ENCODE results near the gene DDX28.

- TF ChIP-seq POLR2AphosphoS5 (IDR thresholded peaks at IDR 0.05; ENCODE audit: insufficient read depth, low read depth, low read length) (no peak), JUN (IDR thresholded peaks at IDR 0.05; ENCODE audit: borderline replicate concordance, insufficient read depth, insufficient read length, low read depth) (no peak), CTCF (IDR thresholded peaks at IDR 0.05; ENCODE audit: extremely low read depth in 1 of 2, insufficient read depth in 1 of 2, low read depth in 1 of 2, low read length in 2 of 2) (no peak), FOS (IDR thresholded peaks at IDR 0.05; ENCODE audit: borderline replicate concordance, insufficient read depth, low read length) (no peak), MAX (IDR thresholded peaks at IDR 0.05; ENCODE audit: insufficient read depth, insufficient read length) (no peak), POLR2A (IDR thresholded peaks at IDR 0.05; ENCODE audit: low read depth, low read length) (no peak), EZH2 (IDR thresholded peaks at IDR 0.05; ENCODE audit: borderline replicate concordance, low read depth, low read length, severe bottlenecking) (no peak), GATA2 (IDR thresholded peaks at IDR 0.05; ENCODE audit: insufficient read depth, insufficient read length, low read depth, low read length) (no peak), MYC (IDR thresholded peaks at IDR 0.05; ENCODE audit: low read depth, low read length) (no peak)
Observed at GRCh38 chr16:67982011-67982696, 40.9 kb downstream of the DDX28 start.
